Adrenal gland (tissue), 5 donors: Measurements from ENCODE around the gene CCDC91.

Experiments used
- POLR2A ChIP-seq, 2 donors: fragments of 450-650 bp; IDR thresholded peaks; one replicate each; pipeline ENCODE4 v1.6.1; 2017; ENCODE audit warnings: antibody characterized with exemption in 2 of 2, mild to moderate bottlenecking in 2 of 2, moderate library complexity in 1 of 2
- TF ChIP-seq, protein P1 (sequence below), 6 experiments: fragments of 450-650 bp in 4 of 6; fragments of 200-600 bp in 2 of 6; sonication (generic) in 1 of 6; IDR thresholded peaks; 1 replicate in 5 of 6; 2 replicates in 1 of 6; pipeline versions ENCODE4 v1.5.1 to v1.8.0; 2016 to 2021; ENCODE audit warnings: antibody characterized with exemption in 6 of 6, mild to moderate bottlenecking in 2 of 6, moderate library complexity in 1 of 6
- donor health status: DM: no; HTN: no; CAD: no.

DNA sequence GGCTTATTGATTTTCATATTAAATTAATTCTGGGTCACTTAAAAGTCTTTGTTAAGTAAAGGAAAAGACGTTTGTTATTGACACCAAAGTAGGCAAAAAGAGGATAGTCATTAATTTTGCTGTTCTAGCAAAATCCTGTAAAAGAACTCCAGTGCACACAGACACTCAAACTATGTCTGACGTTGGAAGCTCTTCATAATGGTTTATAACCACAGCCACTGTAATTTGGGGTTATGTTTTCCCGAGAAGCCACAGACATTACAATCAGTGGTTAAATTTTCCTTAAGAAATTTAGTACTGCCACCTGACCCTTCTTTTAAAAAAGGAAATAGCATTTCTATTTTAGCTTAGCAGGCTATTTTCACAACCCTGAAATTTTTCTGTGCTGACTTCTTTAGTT, 267.5 kb downstream of the CCDC91 start:
- TF ChIP-seq, protein P1, sequence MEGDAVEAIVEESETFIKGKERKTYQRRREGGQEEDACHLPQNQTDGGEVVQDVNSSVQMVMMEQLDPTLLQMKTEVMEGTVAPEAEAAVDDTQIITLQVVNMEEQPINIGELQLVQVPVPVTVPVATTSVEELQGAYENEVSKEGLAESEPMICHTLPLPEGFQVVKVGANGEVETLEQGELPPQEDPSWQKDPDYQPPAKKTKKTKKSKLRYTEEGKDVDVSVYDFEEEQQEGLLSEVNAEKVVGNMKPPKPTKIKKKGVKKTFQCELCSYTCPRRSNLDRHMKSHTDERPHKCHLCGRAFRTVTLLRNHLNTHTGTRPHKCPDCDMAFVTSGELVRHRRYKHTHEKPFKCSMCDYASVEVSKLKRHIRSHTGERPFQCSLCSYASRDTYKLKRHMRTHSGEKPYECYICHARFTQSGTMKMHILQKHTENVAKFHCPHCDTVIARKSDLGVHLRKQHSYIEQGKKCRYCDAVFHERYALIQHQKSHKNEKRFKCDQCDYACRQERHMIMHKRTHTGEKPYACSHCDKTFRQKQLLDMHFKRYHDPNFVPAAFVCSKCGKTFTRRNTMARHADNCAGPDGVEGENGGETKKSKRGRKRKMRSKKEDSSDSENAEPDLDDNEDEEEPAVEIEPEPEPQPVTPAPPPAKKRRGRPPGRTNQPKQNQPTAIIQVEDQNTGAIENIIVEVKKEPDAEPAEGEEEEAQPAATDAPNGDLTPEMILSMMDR (IDR thresholded peaks at IDR 0.05) = no peak
- TF ChIP-seq POLR2A (IDR thresholded peaks at IDR 0.05) = no peak
